Measurements from ENCODE around the gene CALML3.

Gene CALML3

GRCh38 chr10:5523796-5524574 lies 776 bp upstream of the CALML3 start:
- TF ChIP-seq GATA2 (IDR thresholded peaks at IDR 0.05; ENCODE audit: low read depth, low read length) (no peak), GATA3 (IDR thresholded peaks at IDR 0.05; ENCODE audit: low read depth, low read length) (no peak)

DNA sequence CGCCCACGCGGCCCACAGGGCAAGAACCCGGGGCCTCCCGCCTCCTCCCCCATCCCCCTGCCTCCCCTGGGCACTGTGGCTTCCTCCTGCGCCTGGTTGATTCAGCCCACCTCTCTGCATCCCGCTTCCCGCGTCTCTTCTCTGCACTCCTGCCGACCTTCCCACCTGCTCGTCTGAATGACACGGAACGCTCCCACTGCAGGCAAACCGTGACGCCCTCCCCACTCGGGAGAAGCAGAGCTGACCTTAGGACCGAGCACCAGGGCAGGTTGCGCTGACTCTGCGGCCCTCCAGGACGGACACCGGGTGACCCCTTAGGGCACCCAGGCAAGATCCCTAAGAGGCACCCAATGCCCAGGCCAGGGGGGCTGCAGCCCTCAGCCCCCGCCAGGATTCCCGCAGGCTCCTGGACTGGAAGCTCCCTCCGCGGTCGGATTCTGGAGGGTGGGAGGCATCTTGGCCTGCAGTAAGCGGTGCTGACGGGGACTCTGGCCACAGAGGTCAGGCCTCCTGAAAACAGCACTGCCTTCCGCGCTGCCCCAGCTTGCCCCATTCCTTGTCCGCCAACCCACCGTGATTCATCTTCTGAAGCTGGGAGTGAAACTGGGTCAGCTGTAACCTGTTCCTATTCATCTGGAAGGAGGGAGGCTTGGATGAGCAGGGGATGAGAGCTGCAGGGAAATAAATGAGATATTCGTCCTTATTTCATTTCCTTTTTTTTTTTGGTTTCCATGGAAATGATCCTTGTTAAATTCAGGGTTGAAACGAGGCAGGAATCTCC lies 990 bp downstream of the CALML3 start:
- no peak for TF ChIP-seq GATA3 (IDR thresholded peaks at IDR 0.05; ENCODE audit: low read depth, low read length)

- TF ChIP-seq GATA3 (IDR thresholded peaks at IDR 0.05; ENCODE audit: low read depth, low read length) (no peak), GATA2 (IDR thresholded peaks at IDR 0.05; ENCODE audit: low read depth, low read length) (no peak)
These were observed 2.0 kb downstream of the CALML3 start for GRCh38 chr10:5526691-5527331.

GRCh38 chr10:5527332-5528200 lies 2.8 kb downstream of the CALML3 start:
- TF ChIP-seq GATA3 (IDR thresholded peaks at IDR 0.05; ENCODE audit: low read depth, low read length) (no peak), GATA2 (IDR thresholded peaks at IDR 0.05; ENCODE audit: low read depth, low read length) (no peak)

DNA sequence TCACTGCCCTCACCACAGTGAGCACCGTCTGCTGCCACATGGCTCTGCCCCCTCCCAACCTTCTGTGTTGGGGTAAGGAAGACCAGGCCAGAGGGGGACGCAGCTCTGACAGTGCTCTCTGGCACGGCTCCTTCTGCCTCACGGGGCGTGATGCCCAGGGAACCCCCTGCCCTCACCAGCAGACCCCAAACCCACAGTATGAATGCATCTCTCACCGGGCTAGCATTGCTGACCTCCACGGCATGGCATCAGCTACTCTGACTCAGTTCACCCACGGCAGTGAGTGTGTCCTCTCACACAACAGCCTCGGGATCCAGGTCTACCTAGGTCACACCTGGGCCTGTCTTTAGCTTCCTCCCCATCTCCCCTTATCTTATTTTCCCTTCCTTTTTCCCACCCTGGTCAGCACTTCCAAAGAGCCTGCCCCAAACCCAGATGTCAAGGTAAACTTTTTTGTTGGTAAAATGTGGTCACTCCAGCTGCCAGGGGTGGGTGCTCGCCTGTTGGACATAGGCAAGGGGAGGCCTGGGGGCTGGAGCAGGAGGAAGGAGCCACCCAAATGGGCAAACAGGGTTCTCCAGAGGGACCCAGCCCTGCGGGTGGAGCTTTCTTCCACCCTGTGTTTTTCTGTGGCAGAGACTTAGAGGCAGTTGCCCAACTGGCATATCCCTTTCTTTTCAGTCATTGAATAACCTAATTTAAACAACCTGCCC lies 4.4 kb downstream of the CALML3 start:
- TF ChIP-seq GATA3 (IDR thresholded peaks at IDR 0.05; ENCODE audit: low read depth, low read length) = no peak
- TF ChIP-seq GATA2 (IDR thresholded peaks at IDR 0.05; ENCODE audit: low read depth, low read length) = no peak

GRCh38 chr10:5529702-5530411 lies 5.1 kb downstream of the CALML3 start:
- no peak for TF ChIP-seq GATA2 (IDR thresholded peaks at IDR 0.05; ENCODE audit: low read depth, low read length)
- TF ChIP-seq GATA3 (IDR thresholded peaks at IDR 0.05; ENCODE audit: low read depth, low read length) = no peak

- TF ChIP-seq GATA2 (IDR thresholded peaks at IDR 0.05; ENCODE audit: low read depth, low read length) = no peak
- no peak for TF ChIP-seq GATA3 (IDR thresholded peaks at IDR 0.05; ENCODE audit: low read depth, low read length)
These were observed 5.6 kb downstream of the CALML3 start for GRCh38 chr10:5530412-5530806.

DNA sequence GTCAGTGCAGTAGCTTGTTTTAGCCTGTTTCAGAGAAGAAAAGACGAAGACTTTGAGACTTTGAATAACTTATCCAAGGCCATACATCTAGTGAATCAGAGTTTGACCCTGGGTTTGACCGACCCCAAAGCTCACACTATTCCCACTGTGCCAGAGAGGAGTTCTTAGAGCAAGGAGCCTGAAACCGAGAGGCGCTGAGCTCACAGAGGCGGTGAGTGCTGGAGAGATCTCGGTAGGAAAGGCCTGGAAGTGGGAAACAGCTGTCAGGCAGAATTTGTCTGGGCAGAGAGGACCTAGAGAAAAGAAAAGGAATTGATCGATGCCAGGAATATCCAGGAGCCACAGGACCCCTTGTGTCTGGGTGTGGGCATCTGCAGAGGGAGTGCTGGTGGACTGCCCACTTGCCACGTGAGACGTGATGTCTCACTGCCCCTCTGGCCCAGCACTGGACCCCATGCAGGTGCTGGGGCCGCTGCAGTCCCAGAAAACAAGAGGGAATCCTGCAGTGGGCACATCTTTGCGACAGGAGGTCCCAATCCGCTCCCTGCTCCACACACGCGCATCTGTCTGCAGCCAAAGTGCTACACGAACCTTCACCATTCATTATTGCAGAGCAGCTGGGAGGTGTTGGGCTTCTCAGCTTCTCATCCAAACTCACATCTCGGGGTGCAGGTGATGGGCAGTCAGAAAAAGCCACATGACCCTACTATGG lies 6.2 kb downstream of the CALML3 start:
- no peak for TF ChIP-seq GATA2 (IDR thresholded peaks at IDR 0.05; ENCODE audit: low read depth, low read length)
- TF ChIP-seq GATA3 (IDR thresholded peaks at IDR 0.05; ENCODE audit: low read depth, low read length) = no peak

DNA sequence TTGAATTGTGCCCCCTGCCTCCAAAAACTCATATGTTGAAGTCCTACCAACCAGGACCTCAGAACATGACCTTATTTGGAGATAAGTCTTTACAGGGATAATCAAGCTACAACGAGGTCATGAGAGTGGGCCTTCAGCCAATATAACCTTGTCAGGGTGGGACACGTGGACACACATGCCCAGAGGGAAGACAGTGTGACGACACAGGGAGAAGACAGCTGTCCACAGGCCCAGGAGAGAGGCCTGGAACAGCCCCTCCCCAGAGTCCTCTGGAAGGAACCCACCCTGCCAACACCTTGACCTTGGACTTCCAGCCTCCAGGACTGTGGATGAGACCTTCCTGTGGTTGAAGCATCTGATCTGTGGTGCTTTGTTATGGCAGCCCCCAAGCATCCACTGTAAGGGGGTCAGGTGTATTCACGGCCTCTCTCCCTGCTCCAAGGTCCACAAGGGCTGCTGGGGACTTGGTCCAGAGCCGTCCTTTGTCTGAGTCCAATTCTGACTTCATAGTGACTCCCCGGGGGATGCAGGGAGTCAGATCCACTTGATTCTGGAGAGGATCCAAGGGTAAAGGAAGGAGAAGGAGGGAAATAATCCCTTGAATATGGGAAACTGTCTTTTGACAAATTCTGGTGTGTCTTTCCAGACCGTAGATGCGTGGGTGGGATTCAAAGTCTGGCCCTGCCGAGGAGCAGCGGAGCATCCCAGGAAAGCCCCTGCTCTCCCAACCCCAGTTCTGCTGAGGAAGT lies 7.0 kb downstream of the CALML3 start:
- TF ChIP-seq GATA2 (IDR thresholded peaks at IDR 0.05; ENCODE audit: low read depth, low read length) (no peak), GATA3 (IDR thresholded peaks at IDR 0.05; ENCODE audit: low read depth, low read length) (no peak)

GRCh38 chr10:5532307-5532605 lies 7.5 kb downstream of the CALML3 start:
- TF ChIP-seq GATA2 (IDR thresholded peaks at IDR 0.05; ENCODE audit: low read depth, low read length) (no peak), GATA3 (IDR thresholded peaks at IDR 0.05; ENCODE audit: low read depth, low read length) (no peak)

DNA sequence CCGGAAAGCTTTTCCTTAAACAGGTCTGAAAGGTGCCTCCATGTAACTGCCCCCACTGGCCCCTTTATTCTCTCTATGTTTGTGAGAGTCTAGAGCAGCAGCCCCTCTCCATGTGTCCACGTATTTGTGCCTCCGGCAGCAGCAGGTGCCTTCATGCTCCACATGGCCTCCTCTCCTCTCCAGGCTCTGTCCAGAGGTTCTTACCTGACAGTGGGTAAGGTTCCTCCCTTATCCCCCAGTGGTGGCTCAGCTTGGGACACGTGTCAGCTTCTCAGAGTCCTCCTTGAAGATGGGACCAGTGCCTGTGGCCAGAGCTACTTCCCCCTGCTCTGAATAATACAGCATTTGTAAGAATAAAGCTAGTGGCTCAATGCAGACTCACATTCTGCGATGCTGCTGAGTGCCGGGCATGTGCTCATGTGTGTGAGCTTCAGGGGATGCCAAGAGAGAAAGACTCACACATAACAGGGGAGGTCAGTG lies 7.9 kb downstream of the CALML3 start:
- no peak for TF ChIP-seq GATA3 (IDR thresholded peaks at IDR 0.05; ENCODE audit: low read depth, low read length)
- no peak for TF ChIP-seq GATA2 (IDR thresholded peaks at IDR 0.05; ENCODE audit: low read depth, low read length)

Data from SH-SY5Y (cell line).